ENCODE results near the gene GLP2R.

The GLP2R gene

GRCh38 chr17:9850151-9850550 lies 24.4 kb downstream of the GLP2R start:
- DNase-seq = no peak

- DNase-seq = no peak
These were observed 28.5 kb downstream of the GLP2R start for GRCh38 chr17:9854255-9854654.

DNA sequence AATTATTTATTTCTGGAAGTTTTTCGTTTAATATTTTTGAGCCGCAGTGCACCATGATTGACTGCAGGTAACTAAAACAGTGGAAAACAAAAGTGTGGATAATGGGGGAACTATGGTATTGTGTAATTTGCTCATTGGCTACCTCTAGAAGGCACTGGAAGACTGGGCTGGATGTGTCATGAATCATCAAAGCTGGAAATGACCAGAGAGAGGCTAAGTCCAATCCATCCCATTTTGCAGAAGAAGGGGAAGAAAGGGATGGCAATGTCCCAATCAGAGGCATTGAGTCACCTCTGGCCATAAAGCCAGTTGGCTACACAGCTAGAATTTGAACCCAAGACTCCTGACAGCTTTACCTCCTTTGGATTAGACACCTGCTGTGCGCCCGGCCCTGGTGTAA lies 29.3 kb downstream of the GLP2R start:
- no peak for DNase-seq

DNA sequence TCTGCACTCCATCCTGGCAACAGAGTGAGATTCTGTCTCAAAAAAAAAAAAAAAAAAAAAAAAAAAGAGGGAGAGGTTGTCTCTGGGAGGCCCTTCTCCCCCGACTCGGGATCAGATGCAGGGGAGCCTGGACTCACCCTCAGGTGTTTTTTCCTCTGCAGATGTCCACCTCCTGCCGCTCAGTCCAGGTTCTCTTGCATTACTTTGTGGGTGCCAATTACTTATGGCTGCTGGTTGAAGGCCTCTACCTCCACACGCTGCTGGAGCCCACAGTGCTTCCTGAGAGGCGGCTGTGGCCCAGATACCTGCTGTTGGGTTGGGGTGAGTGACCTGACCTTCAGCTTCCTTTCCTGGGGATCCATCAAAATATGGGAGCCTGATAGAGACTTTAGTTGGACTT lies 34.1 kb downstream of the GLP2R start:
- DNase-seq = no peak

- no peak for DNase-seq
These were observed 35.1 kb downstream of the GLP2R start for GRCh38 chr17:9860851-9861250.

- DNase-seq = no peak
These were observed 36.5 kb downstream of the GLP2R start for GRCh38 chr17:9862220-9862619.

DNA sequence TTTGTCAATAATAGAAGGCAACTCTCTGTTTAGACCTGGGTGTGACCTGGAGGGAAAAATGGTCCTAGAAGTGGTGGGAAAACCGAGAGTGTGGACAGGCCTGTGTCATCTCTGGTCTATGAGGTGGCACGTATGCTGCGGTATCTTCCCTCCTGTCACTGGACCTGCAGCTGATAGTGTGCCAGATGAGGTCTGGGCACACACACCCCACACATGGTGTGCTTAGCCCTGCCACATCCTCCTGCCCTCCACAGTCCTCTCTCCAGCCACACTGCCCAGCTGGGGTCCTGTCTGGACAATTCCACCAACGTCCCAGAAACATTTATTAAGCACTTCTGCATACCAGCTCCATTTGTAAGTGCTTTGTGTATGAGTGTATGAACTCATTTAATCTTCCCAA lies 37.2 kb downstream of the GLP2R start:
- DNase-seq = no peak

DNA sequence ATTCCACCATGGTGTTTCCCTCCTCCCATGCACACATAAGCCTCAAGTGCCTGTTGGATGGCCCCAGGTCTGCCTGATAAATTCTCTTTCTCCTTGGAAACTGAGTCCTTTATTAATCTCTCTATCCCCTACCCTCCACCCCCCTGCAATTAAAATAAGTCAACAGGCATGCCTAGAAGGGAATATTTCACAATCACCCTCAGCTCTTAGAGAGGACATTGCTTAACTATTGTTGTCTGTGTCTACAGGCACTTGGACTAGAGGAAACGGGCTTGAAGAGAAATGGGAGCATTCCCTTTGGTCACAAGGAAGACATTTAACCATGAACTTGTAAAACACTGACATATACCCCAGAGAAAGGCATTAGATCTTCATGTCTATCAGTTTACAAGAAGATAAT lies 39.9 kb downstream of the GLP2R start:
- DNase-seq = no peak

- DNase-seq = no peak
These were observed 42.8 kb downstream of the GLP2R start for GRCh38 chr17:9868552-9868951.

GRCh38 chr17:9872852-9873251 lies 47.1 kb downstream of the GLP2R start:
- DNase-seq = no peak

- DNase-seq = no peak
These were observed 49.0 kb downstream of the GLP2R start for GRCh38 chr17:9874722-9875121.

GRCh38 chr17:9875441-9875840 lies 49.7 kb downstream of the GLP2R start:
- DNase-seq = no peak

- peak in 1 of 56 donors; percentile 4 for DNase-seq
These were observed 52.6 kb downstream of the GLP2R start for GRCh38 chr17:9878356-9878755.

DNA sequence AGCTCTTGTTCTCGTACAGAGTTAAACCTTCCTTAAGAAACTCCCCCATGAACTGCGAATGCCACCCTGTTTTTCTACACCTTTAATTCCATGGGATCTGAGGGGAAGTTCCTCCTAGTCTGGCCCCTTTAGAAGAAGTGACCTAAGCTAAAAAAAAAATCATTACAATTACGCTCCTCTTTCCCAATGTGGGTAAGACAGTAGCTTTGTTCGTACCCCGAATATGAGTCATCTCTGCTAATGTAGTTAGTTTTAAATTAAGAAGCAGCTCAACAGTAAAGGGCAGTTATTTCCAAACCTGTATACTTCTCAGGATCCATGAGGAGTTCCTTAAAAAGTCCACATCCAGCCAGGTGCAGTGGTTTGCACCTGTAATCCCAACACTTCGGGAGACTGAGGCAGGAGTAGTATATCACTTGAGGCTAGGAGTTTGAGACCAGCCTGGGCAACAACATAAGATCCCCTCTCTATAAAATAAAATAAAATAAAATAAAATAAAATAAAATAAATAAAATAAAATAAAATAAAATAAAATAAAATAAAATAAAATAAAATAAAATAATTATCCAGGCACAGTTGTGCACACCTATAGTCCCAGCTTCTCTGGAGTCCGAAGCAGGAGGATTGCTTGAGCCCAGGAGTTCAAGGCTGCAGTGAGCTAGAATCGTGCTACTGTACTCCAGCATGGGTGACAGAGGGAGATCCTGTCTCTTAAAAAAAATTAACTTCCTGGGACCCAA lies 53.2 kb downstream of the GLP2R start:
- DNase-seq = no peak

DNA sequence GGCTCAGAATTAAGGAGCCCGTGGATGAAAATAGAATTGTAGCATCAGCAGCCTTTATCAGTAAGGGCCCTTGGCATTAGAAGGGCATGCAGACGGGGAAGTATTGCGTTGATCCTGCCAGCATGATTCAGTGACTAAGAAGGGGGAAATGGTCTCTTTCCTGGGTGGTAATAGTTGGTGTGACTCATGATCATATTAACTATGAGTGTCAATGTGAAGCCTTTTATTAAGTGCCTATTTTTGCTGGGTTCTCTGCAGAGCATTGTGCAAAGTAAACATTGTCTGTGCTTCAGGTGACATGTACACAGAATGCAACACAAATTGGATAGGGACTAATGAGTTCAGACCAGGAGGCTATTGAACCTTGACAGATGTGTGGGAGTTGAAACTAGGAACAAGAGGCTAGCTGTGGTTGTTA lies 54.9 kb downstream of the GLP2R start:
- no peak for DNase-seq

DNA sequence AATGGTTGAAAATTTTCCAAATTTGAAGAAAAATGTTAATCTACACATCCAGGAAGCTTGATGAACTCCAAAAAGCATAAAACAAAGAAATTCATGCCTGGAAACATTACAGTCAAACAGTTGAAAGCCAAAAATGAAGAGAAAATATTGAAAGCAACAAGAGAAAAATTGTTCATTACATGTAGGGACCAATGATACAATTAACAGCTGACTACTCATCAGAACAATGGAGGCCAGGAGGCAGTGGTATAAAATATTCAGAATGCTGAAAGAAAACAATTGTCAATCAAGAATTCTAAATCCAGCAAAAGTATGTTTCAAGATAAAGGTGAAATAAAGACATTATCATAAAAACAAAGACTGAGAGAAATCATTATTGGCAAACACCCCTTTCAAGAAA lies 57.7 kb downstream of the GLP2R start:
- DNase-seq = no peak

GRCh38 chr17:9886141-9886930 lies 60.6 kb downstream of the GLP2R start:
- DNase-seq = peak in 1 of 56 donors; percentile 13

DNA sequence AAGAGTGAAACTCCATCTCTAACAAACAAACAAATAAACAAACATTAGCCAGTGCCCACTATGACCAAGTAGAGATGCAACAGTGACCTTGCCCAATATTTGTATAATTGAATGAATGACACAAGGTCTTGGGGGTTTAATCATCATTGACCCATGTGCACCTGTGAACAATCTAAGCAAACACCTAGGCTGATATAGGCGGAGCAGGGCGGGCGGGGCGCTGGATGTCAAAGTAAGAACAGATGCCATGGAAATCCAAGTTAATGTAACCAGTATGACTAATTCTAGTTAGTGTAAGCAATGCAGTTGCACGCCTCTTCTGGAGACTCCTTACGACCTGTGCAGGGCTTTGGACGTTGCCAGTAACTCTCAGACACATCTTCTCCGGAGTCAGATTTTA lies 61.8 kb downstream of the GLP2R start:
- DNase-seq = no peak

GRCh38 chr17:9890124-9890523 lies 64.4 kb downstream of the GLP2R start:
- DNase-seq = no peak

DNA sequence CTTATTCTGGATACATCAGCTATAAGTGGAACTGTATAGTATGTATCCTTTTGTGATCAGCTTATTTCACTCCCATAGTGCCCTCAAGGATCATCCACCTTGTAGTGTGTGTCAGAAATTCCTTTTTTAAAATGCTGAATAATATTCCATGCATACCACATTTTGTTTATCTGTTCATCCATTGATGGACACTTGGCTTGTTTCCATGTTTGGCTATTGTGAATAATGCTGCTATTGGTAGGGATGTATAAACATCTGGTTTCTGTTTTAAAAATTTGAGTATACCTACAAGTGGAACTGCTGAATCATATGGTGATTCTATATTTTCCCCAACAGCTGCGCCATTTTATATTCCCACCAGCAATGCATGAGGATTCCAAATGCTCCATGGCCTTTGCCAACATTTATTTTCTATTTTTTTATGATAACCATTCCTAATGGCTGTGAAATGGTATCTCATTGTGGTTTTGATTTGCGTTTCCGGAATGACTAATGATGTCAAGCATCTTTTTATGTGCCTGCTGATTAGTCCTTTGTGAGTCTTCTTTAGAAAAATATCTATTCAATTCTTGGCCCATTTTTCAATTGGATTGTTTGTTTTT lies 67.8 kb downstream of the GLP2R start:
- no peak for DNase-seq

- no peak for DNase-seq
These were observed 68.5 kb downstream of the GLP2R start for GRCh38 chr17:9894231-9894630.

GRCh38 chr17:9895923-9896322 lies 70.2 kb downstream of the GLP2R start:
- no peak for DNase-seq
